Hepatocyte (in vitro differentiated cells): ENCODE results near the gene ABHD5. TPM values are rescaled to one million over a fixed set of nuclear protein-coding genes. Genes with fewer than 3 reads are reported as not detected.

Experiments used
- DNase-seq: peaks from one replicate; pipeline ENCODE4 v3.0.0-alpha.2; 2016; ENCODE audit warnings: low spot score
- H2AFZ ChIP-seq: fragments of 200-600 bp; sonication (generic); 2 replicates; pipeline ENCODE4 v1.6.0; 2016; ENCODE audit warnings: antibody characterized with exemption, mild to moderate bottlenecking
- H3K27ac ChIP-seq: fragments of 200-600 bp; sonication (generic); 2 replicates; pipeline ENCODE4 v1.5.1; 2016; ENCODE audit warnings: mild to moderate bottlenecking
- H3K27me3 ChIP-seq: fragments of 200-600 bp; sonication (generic); 2 replicates; pipeline ENCODE4 v1.6.1; 2016
- H3K36me3 ChIP-seq: fragments of 200-600 bp; sonication (generic); replicated peaks from 2 replicates; pipeline ENCODE4 v1.5.1; 2016; ENCODE audit warnings: low read depth; ENCODE audit not compliant: insufficient read depth
- H3K4me1 ChIP-seq: fragments of 200-600 bp; sonication (generic); 2 replicates; pipeline ENCODE4 v1.5.1; 2016; ENCODE audit warnings: mild to moderate bottlenecking, moderate library complexity; ENCODE audit not compliant: insufficient read depth
- H3K4me2 ChIP-seq: fragments of 200-600 bp; sonication (generic); 2 replicates; pipeline ENCODE4 v1.6.0; 2016
- H3K4me3 ChIP-seq: fragments of 200-600 bp; sonication (generic); 2 replicates; pipeline ENCODE4 v1.5.1; 2016; ENCODE audit warnings: mild to moderate bottlenecking
- H3K79me2 ChIP-seq: fragments of 200-600 bp; sonication (generic); 2 replicates; pipeline ENCODE4 v1.6.0; 2017; ENCODE audit warnings: mild to moderate bottlenecking
- H3K9me2 ChIP-seq: fragments of 200-600 bp; sonication (generic); replicated peaks from 2 replicates; pipeline ENCODE4 v1.6.0; 2017; ENCODE audit warnings: mild to moderate bottlenecking; ENCODE audit not compliant: insufficient read depth
- H3K9me3 ChIP-seq: fragments of 200-600 bp; sonication (generic); 2 replicates; pipeline ENCODE4 v1.5.1; 2016; ENCODE audit warnings: low read depth, mild to moderate bottlenecking
- H4K20me1 ChIP-seq: fragments of 200-600 bp; sonication (generic); 2 replicates; pipeline ENCODE4 v1.6.0; 2016; ENCODE audit warnings: mild to moderate bottlenecking; ENCODE audit not compliant: insufficient read depth, poor library complexity, severe bottlenecking
- CTCF ChIP-seq: fragments of 200-600 bp; sonication (generic); IDR thresholded peaks from 2 replicates; pipeline ENCODE4 v1.5.1; 2016; ENCODE audit warnings: antibody characterized with exemption, mild to moderate bottlenecking; ENCODE audit not compliant: poor library complexity
- EZH2 ChIP-seq: fragments of 200-600 bp; sonication (generic); IDR thresholded peaks from 2 replicates; pipeline ENCODE4 v1.6.1; 2016; ENCODE audit warnings: antibody characterized with exemption, mild to moderate bottlenecking, borderline replicate concordance
- EZH2phosphoT487 ChIP-seq: fragments of 200-600 bp; sonication (generic); IDR thresholded peaks from one replicate; pipeline ENCODE4 v1.6.1; 2018; ENCODE audit warnings: antibody characterized with exemption, mild to moderate bottlenecking, low read depth, moderate library complexity; ENCODE audit not compliant: unreplicated experiment, severe bottlenecking
- WGBS: methylation state at CpG from one replicate; pipeline ENCODE4 v1.1.6; 2016; ENCODE audit warnings: low lambda C conversion rate; ENCODE audit errors: missing lambda C conversion rate; 5-methylcytosine and 5-hydroxymethylcytosine counted together
- polyA plus RNA-seq: library from polyadenylated mRNA; unstranded; fragments of >200 nt; fragmentation: Nextera tagmentation; extraction: Ambion mirVana; gene quantifications from 2 replicates; pipeline ENCODE4 v1.2.1, GENCODE V29; 2016
- total RNA-seq: library from RNA; depleted of rRNA; stranded (reverse); fragments of >200 nt; gene quantifications from 2 replicates; pipeline ENCODE4 v1.2.3, GENCODE V29; 2014

The ABHD5 gene
- total RNA-seq (26.6 and 29.9 TPM in 2 replicates), polyA plus RNA-seq (14.3 and 25.1 TPM in 2 replicates)

GRCh38 chr3:43690400-43691119 lies at the start of gene ABHD5:
Gene ABHD5, plus strand, starts transcription at chr3:43690938. Its CDS starts 55 bp downstream, at chr3:43690993.
- peaks cover 22% of the 10 kb centered on the region for H3K4me1 ChIP-seq
- peak; percentile 99 for DNase-seq
- no peaks in the 10 kb centered on the region for H4K20me1 ChIP-seq
- TF ChIP-seq CTCF (peak; percentile 44), EZH2 (no peak), EZH2phosphoT487 (no peak)
- H3K27ac ChIP-seq = peak within 1 kb of the TSS; percentile 98
- H3K9me2 ChIP-seq = no peaks in the 10 kb centered on the region
- H3K36me3 ChIP-seq = no peaks in the 10 kb centered on the region
- peak within 1 kb of the TSS; percentile 96 for H3K4me3 ChIP-seq
- H3K9me3 ChIP-seq = no peaks in the 10 kb centered on the region
- WGBS = under 1% methylated on average over 71 of the region's 71 CpGs
- no peaks in the 10 kb centered on the region for H3K27me3 ChIP-seq
- peak within 1 kb of the TSS; percentile 90 for H2AFZ ChIP-seq
- peaks cover 39% of the 10 kb centered on the region for H3K79me2 ChIP-seq
- peak within 1 kb of the TSS; percentile 89 for H3K4me2 ChIP-seq

GRCh38 chr3:43641306-43642114 lies 49.2 kb upstream of the ABHD5 start:
- Histone ChIP-seq H2AFZ (no peak overlapping the region), H3K27me3 (no peaks in the 10 kb centered on the region), H3K9me3 (no peaks in the 10 kb centered on the region), H3K36me3 (no peaks in the 10 kb centered on the region), H3K4me3 (no peak overlapping the region), H3K4me1 (no peaks in the 10 kb centered on the region), H3K79me2 (no peaks in the 10 kb centered on the region), H3K27ac (no peak overlapping the region), H3K9me2 (no peaks in the 10 kb centered on the region), H4K20me1 (no peaks in the 10 kb centered on the region), H3K4me2 (no peak overlapping the region)
- DNase-seq = no peak
- TF ChIP-seq CTCF (no peak), EZH2 (no peak), EZH2phosphoT487 (no peak)
- 95% methylated on average over 4 of the region's 4 CpGs for WGBS

GRCh38 chr3:43644443-43644842 lies 46.3 kb upstream of the ABHD5 start:
- no peak overlapping the region for H3K4me3 ChIP-seq
- H3K79me2 ChIP-seq = no peaks in the 10 kb centered on the region
- H3K9me3 ChIP-seq = no peaks in the 10 kb centered on the region
- H4K20me1 ChIP-seq = no peaks in the 10 kb centered on the region
- DNase-seq = no peak
- H3K27ac ChIP-seq = no peak overlapping the region
- H3K4me1 ChIP-seq = no peaks in the 10 kb centered on the region
- no peaks in the 10 kb centered on the region for H3K27me3 ChIP-seq
- H3K9me2 ChIP-seq = no peaks in the 10 kb centered on the region
- H3K4me2 ChIP-seq = no peak overlapping the region
- H2AFZ ChIP-seq = no peak overlapping the region
- no peaks in the 10 kb centered on the region for H3K36me3 ChIP-seq
- TF ChIP-seq EZH2phosphoT487 (no peak), CTCF (no peak), EZH2 (no peak)
- WGBS = 94% methylated on average over 2 of the region's 2 CpGs
